DOHH2 (cell line): ENCODE measurements around the gene FSCN2.
"Not testable (repeated sequence)": the region's sequence is repeated elsewhere in the genome, so short reads cannot be mapped to it uniquely, and the experiment has no call there.

Experiments used
- H3F3A ChIP-seq: fragments of 200-600 bp; sonication (generic), shearing (Covaris generic); 2 replicates; pipeline ENCODE4 v1.6.0; 2016; ENCODE audit warnings: antibody characterized with exemption, mild to moderate bottlenecking; ENCODE audit not compliant: control insufficient read depth, insufficient read depth
- H3K27ac ChIP-seq: fragments of 200-600 bp; sonication (generic); 2 replicates; pipeline ENCODE4 v1.5.1; 2014; ENCODE audit warnings: low read depth, mild to moderate bottlenecking, low read length, moderate library complexity
- H3K27me3 ChIP-seq: fragments of 200-600 bp; sonication (generic); 2 replicates; pipeline ENCODE4 v1.6.1; 2014; ENCODE audit warnings: mild to moderate bottlenecking, low read length, mixed read lengths; ENCODE audit not compliant: control insufficient read depth
- H3K36me3 ChIP-seq: fragments of 200-600 bp; sonication (generic); 2 replicates; pipeline ENCODE4 v1.6.1; 2014; ENCODE audit warnings: mild to moderate bottlenecking, low read length, moderate library complexity, mixed read lengths; ENCODE audit not compliant: control insufficient read depth
- H3K4me1 ChIP-seq: fragments of 200-600 bp; sonication (generic); 2 replicates; pipeline ENCODE4 v1.6.1; 2014; ENCODE audit warnings: mild to moderate bottlenecking, low read length, mixed read lengths; ENCODE audit not compliant: control insufficient read depth
- H3K4me2 ChIP-seq: fragments of 200-600 bp; sonication (generic); 2 replicates; pipeline ENCODE4 v1.6.0; 2014; ENCODE audit warnings: mild to moderate bottlenecking, low read length, moderate library complexity
- H3K4me3 ChIP-seq: fragments of 200-600 bp; sonication (generic); 2 replicates; pipeline ENCODE4 v1.5.1; 2014; ENCODE audit warnings: mild to moderate bottlenecking, low read length, mixed read lengths
- H3K79me2 ChIP-seq: fragments of 200-600 bp; sonication (generic); 2 replicates; pipeline ENCODE4 v1.6.1; 2014; ENCODE audit warnings: mild to moderate bottlenecking, low read length, mixed read lengths; ENCODE audit not compliant: control insufficient read depth
- H3K9me2 ChIP-seq: fragments of 200-600 bp; sonication (generic); replicated peaks from 2 replicates; pipeline ENCODE4 v1.6.1; 2014; ENCODE audit warnings: mild to moderate bottlenecking, low read length, mixed read lengths; ENCODE audit not compliant: control insufficient read depth
- H3K9me3 ChIP-seq: fragments of 200-600 bp; sonication (generic); 2 replicates; pipeline ENCODE4 v1.6.1; 2014; ENCODE audit warnings: antibody characterized with exemption, low read length, mixed read lengths; ENCODE audit not compliant: control insufficient read depth, insufficient read depth
- H4K20me1 ChIP-seq: fragments of 200-600 bp; sonication (generic); 2 replicates; pipeline ENCODE4 v1.6.0; 2014; ENCODE audit warnings: low read depth, mild to moderate bottlenecking, antibody characterized with exemption, low read length, moderate library complexity; ENCODE audit not compliant: control insufficient read depth, insufficient read depth
- CTCF ChIP-seq: fragments of 200-600 bp; sonication (generic); IDR thresholded peaks from one replicate; pipeline ENCODE4 v1.5.1; 2014; ENCODE audit warnings: antibody characterized with exemption, mild to moderate bottlenecking, low read depth, low read length; ENCODE audit not compliant: poor library complexity, severe bottlenecking
- EZH2phosphoT487 ChIP-seq: fragments of 200-600 bp; sonication (generic); IDR thresholded peaks from 2 replicates; pipeline ENCODE4 v1.6.1; 2017; ENCODE audit warnings: borderline replicate concordance, mild to moderate bottlenecking, antibody characterized with exemption, low read length, moderate library complexity, mixed read lengths

Gene FSCN2

DNA sequence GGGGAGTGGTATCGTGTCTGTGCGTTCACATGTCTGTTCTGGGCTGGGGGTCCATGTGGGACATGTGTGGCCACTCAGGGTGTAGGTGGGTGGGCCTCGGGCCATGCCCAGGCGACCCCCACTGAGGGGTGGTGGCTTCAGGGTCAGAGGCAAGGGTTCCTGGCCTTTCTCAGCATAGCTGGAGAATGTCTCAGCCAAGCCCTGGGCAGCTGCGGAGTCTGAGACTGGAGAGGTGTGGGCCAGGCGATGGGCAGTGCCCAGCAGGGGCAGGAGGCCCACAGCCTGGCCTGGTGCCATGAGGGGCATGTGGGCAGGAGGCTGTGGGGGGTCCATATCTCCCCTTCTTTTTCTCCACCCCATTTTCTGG, 1.2 kb downstream of the FSCN2 start:
- H3K36me3 ChIP-seq = no peaks in the 10 kb centered on the region
- no peak for TF ChIP-seq CTCF
- TF ChIP-seq EZH2phosphoT487 = no peak
- H4K20me1 ChIP-seq = no peaks in the 10 kb centered on the region
- H3K4me3 ChIP-seq = no peak overlapping the region
- H3K9me2 ChIP-seq = no peaks in the 10 kb centered on the region
- no peaks in the 10 kb centered on the region for H3F3A ChIP-seq
- H3K79me2 ChIP-seq = no peaks in the 10 kb centered on the region
- peaks cover 2% of the 10 kb centered on the region; the same call in 1 of the 2 replicates for H3K27me3 ChIP-seq
- no peak overlapping the region for H3K27ac ChIP-seq
- peaks cover 21% of the 10 kb centered on the region; the same call in 1 of the 2 replicates for H3K9me3 ChIP-seq
- no peak overlapping the region for H3K4me2 ChIP-seq
- peaks cover 8% of the 10 kb centered on the region for H3K4me1 ChIP-seq

- not testable (repeated sequence) for H3F3A ChIP-seq, H3K4me2 ChIP-seq, H3K4me1 ChIP-seq, H3K27ac ChIP-seq, H3K4me3 ChIP-seq, H3K79me2 ChIP-seq, H3K9me2 ChIP-seq, H3K27me3 ChIP-seq, H4K20me1 ChIP-seq, H3K36me3 ChIP-seq
- peaks cover 21% of the 10 kb centered on the region; the same call in 1 of the 2 replicates for H3K9me3 ChIP-seq
Observed at GRCh38 chr17:81531013-81531412, 2.8 kb downstream of the FSCN2 start.

DNA sequence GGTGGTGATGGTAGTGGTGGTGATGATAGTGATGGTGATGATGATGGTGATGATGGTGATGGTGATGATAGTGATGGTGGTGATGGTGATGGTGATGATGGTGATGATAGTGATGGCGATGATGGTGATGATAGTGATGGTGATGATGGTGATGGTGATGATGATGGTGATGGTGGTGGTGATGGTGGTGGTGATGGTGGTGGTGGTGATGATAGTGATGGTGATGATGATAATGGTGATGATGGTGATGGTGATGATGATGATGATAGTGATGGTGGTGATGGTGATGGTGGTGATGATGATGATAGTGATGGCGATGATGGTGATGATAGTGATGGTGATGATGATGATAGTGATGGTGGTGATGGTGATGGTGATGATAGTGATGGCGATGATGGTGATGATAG, 3.8 kb downstream of the FSCN2 start:
- peaks cover 21% of the 10 kb centered on the region; the same call in 1 of the 2 replicates for H3K9me3 ChIP-seq
- not testable (repeated sequence) for H3K27me3 ChIP-seq, H4K20me1 ChIP-seq, H3K36me3 ChIP-seq, H3K4me2 ChIP-seq, H3K79me2 ChIP-seq, H3K9me2 ChIP-seq, H3K4me1 ChIP-seq, H3F3A ChIP-seq, H3K27ac ChIP-seq, H3K4me3 ChIP-seq

GRCh38 chr17:81532490-81533287, 4.5 kb downstream of the FSCN2 start:
- Histone ChIP-seq H3K79me2 (no peaks in the 10 kb centered on the region), H3K9me3 (peaks cover 21% of the 10 kb centered on the region; the same call in 1 of the 2 replicates), H4K20me1 (no peaks in the 10 kb centered on the region), H3K4me3 (no peak overlapping the region), H3K36me3 (no peaks in the 10 kb centered on the region), H3F3A (no peaks in the 10 kb centered on the region), H3K27me3 (no peaks in the 10 kb centered on the region), H3K4me2 (no peak overlapping the region), H3K9me2 (no peaks in the 10 kb centered on the region), H3K27ac (no peak overlapping the region), H3K4me1 (peaks cover 8% of the 10 kb centered on the region)
- no peak for TF ChIP-seq CTCF
- TF ChIP-seq EZH2phosphoT487 = no peak
